Measurements from ENCODE around the gene KLHL41.
A peak's percentile ranks its signal among the peaks of the same experiment; 100 is the strongest.
"Not testable (repeated sequence)": the region's sequence is repeated elsewhere in the genome, so short reads cannot be mapped to it uniquely, and the experiment has no call there.

KLHL41 gene

DNA sequence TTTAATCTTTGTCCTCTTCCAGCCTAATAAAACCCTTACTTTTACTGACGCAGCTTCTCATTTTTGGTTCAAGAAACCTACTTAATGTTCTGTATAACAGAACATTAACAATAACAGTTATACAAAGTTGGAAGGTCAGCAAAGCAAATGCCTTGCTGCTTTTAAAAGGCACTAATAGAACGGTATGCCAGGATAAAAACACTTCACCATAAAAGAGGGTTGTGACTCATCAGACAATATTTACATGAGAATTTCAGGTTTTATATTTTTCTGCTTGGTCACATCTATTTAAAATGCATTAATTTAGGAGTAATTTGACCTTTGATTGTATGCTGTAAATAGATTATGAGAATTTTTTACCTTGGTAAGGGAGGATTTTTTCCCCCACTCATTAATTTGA is 3.0 kb downstream of the KLHL41 start:
- peak; percentile 12 for DNase-seq (ENCODE audit: low read depth, low spot score)
- no peak overlapping the region for H3K4me3 ChIP-seq (ENCODE audit: low read depth, low read length)
- TF ChIP-seq, protein P1, sequence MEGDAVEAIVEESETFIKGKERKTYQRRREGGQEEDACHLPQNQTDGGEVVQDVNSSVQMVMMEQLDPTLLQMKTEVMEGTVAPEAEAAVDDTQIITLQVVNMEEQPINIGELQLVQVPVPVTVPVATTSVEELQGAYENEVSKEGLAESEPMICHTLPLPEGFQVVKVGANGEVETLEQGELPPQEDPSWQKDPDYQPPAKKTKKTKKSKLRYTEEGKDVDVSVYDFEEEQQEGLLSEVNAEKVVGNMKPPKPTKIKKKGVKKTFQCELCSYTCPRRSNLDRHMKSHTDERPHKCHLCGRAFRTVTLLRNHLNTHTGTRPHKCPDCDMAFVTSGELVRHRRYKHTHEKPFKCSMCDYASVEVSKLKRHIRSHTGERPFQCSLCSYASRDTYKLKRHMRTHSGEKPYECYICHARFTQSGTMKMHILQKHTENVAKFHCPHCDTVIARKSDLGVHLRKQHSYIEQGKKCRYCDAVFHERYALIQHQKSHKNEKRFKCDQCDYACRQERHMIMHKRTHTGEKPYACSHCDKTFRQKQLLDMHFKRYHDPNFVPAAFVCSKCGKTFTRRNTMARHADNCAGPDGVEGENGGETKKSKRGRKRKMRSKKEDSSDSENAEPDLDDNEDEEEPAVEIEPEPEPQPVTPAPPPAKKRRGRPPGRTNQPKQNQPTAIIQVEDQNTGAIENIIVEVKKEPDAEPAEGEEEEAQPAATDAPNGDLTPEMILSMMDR (IDR thresholded peaks at IDR 0.05; ENCODE audit: low read depth, low read length): no peak
- in situ Hi-C loops (cut with HindIII; ENCODE audit: low sequenced_read_pairs): no loop called here

DNA sequence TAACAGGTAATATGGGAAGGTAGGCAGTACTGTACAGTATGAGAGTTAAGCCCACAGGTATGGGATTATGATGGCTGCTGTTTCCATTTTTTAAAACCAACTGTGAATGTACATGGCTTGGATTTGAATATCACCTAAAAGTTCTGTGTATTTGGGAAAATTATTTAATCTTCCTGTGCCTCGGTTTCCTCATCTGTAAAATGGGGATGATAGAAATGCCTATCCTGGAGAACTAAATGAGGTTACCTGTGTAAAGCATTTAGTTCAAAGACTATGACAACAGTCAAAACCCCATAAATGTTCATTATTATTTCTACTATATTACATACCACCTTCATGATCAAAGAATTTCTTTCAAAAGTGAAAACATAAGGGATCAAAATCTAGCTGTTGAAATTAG is 3.6 kb downstream of the KLHL41 start:
- TF ChIP-seq, protein P1 (IDR thresholded peaks at IDR 0.05; ENCODE audit: low read depth, low read length): no peak
- DNase-seq (ENCODE audit: low read depth, low spot score): no peak
- in situ Hi-C loops (cut with HindIII; ENCODE audit: low sequenced_read_pairs): no loop called here
- H3K4me3 ChIP-seq (ENCODE audit: low read depth, low read length): no peak overlapping the region

DNA sequence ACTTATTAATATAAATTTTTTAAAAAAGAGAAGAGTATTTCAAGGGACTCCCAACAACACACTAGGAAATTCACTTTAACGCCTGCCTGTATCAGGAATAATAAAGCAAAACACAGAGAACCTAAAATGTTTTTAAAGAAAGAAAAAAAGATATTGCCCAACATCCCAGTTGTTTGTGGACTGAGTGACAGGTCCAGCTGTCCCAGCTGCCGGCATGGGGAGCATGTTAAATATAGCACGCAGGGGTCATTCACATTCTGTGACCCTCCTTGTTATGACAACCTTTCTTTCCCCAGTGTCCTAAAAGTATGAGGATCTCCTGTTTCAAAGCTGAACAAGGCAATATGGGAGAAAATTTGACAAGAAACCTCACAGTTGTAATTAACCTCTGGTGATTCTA is 4.4 kb downstream of the KLHL41 start:
- DNase-seq (ENCODE audit: low read depth, low spot score): peak; percentile 3
- in situ Hi-C loops (cut with HindIII; ENCODE audit: low sequenced_read_pairs): no loop called here
- TF ChIP-seq, protein P1 (IDR thresholded peaks at IDR 0.05; ENCODE audit: low read depth, low read length): no peak
- no peak overlapping the region for H3K4me3 ChIP-seq (ENCODE audit: low read depth, low read length)

DNA sequence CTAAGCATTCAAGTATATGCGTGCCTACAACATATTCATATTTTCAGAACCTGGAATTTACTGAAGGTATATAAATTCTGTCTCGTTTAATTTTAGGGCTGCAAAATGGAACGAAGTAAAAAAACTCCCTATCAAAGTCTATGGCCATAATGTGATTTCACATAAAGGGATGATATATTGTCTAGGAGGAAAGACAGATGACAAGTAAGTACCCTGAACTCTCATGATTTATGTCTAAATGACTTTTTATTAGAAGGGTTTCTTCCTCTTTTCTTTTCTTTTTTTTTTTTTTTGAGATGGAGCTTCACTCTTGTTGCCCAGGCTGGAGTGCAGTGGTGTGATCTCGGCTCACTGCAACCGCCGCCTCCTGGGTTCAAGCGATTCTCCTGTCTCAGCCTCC is 5.3 kb downstream of the KLHL41 start:
- DNase-seq (ENCODE audit: low read depth, low spot score); in situ Hi-C loops (cut with HindIII; ENCODE audit: low sequenced_read_pairs); H3K4me3 ChIP-seq (ENCODE audit: low read depth, low read length): not testable (repeated sequence)

DNA sequence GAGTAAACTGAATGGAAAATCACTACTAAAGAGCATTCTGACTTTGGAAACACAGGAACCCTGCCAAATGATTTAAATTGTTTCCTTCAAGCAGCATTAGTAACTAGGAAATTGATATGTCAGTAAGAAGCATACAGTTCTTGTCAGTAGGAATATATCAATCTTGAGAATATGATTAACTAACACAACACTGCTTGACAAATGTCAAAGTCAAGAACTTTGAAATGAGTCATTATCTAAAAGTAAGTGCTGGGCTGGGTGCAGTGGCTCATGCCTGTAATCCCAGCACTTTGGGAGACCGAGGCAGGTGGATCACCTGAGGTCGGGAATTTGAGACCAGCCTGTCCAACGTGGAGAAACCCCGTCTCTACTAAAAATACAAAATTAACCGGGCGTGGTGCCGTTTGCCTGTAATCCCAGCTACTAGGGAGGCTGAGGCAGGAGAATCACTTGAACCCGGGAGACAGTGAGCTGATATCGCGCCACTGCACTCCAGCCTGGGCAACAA is 7.0 kb downstream of the KLHL41 start:
- in situ Hi-C loops (cut with HindIII; ENCODE audit: low sequenced_read_pairs); DNase-seq (ENCODE audit: low read depth, low spot score); H3K4me3 ChIP-seq (ENCODE audit: low read depth, low read length): not testable (repeated sequence)

DNA sequence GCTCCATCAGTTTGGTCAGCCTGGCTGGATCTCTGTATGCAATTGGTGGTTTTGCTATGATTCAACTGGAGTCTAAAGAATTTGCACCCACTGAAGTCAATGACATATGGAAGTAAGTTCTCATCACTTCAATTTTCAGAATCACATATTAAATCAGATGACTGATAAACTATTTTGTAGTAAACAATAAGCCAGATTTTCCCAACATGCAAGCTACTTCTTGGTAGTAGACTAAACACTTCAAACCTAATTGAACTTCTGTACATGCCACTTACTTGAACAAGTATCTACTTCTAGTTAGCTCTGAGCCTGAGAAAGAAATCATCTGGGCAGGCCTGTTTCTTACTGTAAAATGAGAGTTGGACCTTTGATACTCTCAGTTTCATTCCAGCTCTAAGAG is 11.4 kb downstream of the KLHL41 start:
- TF ChIP-seq, protein P1 (IDR thresholded peaks at IDR 0.05; ENCODE audit: low read depth, low read length): no peak
- DNase-seq (ENCODE audit: low read depth, low spot score): no peak
- in situ Hi-C loops (cut with HindIII; ENCODE audit: low sequenced_read_pairs): no loop called here
- no peak overlapping the region for H3K4me3 ChIP-seq (ENCODE audit: low read depth, low read length)

DNA sequence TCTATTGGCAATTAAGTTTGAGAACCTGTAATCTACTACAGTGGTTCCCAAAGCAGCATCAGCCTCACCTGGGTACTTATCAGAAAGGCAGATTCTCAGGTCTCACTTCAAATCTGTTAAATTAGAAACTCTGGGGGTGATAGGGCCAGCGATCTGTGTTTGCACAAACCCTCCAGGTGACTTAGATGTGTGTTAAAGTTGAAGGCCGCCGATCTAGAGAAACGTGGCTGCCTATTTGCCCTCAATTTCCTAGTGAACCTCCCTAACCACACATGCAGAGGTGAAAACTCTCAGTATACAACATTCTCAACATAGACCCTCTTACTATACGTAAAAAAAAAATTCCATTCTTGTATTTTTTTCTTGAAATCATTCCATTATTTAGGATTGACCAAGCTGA is 14.2 kb downstream of the KLHL41 start:
- TF ChIP-seq, protein P1 (IDR thresholded peaks at IDR 0.05; ENCODE audit: low read depth, low read length): no peak
- DNase-seq (ENCODE audit: low read depth, low spot score): no peak
- no peak overlapping the region for H3K4me3 ChIP-seq (ENCODE audit: low read depth, low read length)
- in situ Hi-C loops (cut with HindIII; ENCODE audit: low sequenced_read_pairs): no loop called here

DNA sequence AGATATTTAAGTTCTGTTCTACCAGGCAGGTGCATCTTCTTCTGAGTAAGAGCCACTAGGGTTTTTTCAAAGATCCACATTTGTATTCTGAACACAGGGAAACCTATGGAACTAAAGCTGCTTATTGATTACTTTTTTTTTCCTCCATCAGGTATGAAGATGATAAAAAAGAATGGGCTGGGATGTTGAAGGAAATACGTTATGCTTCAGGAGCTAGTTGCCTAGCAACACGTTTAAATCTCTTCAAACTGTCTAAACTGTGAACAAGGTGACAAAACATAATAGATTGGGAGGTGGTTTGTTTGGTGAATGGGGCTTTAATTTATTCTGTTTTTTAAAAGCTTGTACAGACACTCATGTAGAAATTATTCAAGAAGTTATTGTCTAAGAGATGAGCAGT is 15.9 kb downstream of the KLHL41 start:
- H3K4me3 ChIP-seq (ENCODE audit: low read depth, low read length): no peak overlapping the region
- TF ChIP-seq, protein P1 (IDR thresholded peaks at IDR 0.05; ENCODE audit: low read depth, low read length): no peak
- in situ Hi-C loops (cut with HindIII; ENCODE audit: low sequenced_read_pairs): no loop called here
- no peak for DNase-seq (ENCODE audit: low read depth, low spot score)

Measured in astrocyte of the spinal cord (primary cell).